Mesenchymal stem cell (in vitro differentiated cells and primary cell): Measurements from ENCODE around the gene HSPB2.

Experiments
- DNase-seq: peaks from one replicate; pipeline ENCODE4 v3.0.0-alpha.2; 2013
- H2AFZ ChIP-seq: one replicate; pipeline ENCODE4 v1.6.1; 2013; ENCODE audit warnings: low read depth, mild to moderate bottlenecking, control low read depth, inconsistent platforms, low read length, moderate library complexity
- H2AK5ac ChIP-seq: 2 replicates; pipeline ENCODE4 v1.6.1; 2013; ENCODE audit warnings: low read length, moderate library complexity, mild to moderate bottlenecking, inconsistent platforms; ENCODE audit not compliant: severe bottlenecking
- H2BK120ac ChIP-seq: one replicate; pipeline ENCODE4 v1.6.1; 2013; ENCODE audit warnings: low read depth, mild to moderate bottlenecking, inconsistent platforms, low read length, moderate library complexity
- H2BK12ac ChIP-seq, 2 experiments: one replicate each; pipeline ENCODE4 v1.6.1; 2013; ENCODE audit warnings: inconsistent platforms in 2 of 2, low read length in 2 of 2, mild to moderate bottlenecking in 2 of 2, moderate library complexity in 2 of 2, control low read depth in 1 of 2
- H2BK15ac ChIP-seq: one replicate; pipeline ENCODE4 v1.6.1; 2013; ENCODE audit warnings: mild to moderate bottlenecking, low read depth, inconsistent platforms; ENCODE audit not compliant: poor library complexity, severe bottlenecking
- H2BK5ac ChIP-seq: 2 replicates; pipeline ENCODE4 v1.6.1; 2013; ENCODE audit warnings: low read depth, mild to moderate bottlenecking, low read length, control low read depth, inconsistent platforms; ENCODE audit not compliant: poor library complexity, severe bottlenecking
- H3K14ac ChIP-seq, 2 experiments: one replicate each; pipeline ENCODE4 v1.6.1; 2013; ENCODE audit warnings: inconsistent platforms in 2 of 2, low read length in 2 of 2, control low read depth in 1 of 2, mild to moderate bottlenecking in 1 of 2, moderate library complexity in 1 of 2
- H3K18ac ChIP-seq, 2 experiments: one replicate each; pipeline ENCODE4 v1.6.1; 2013; ENCODE audit warnings: inconsistent platforms in 2 of 2, low read length in 2 of 2, control low read depth in 1 of 2, low read depth in 1 of 2, mild to moderate bottlenecking in 1 of 2
- H3K23ac ChIP-seq, 2 experiments: one replicate each; pipeline ENCODE4 v1.6.1; 2013; ENCODE audit warnings: inconsistent platforms in 2 of 2, low read length in 2 of 2, mild to moderate bottlenecking in 2 of 2, moderate library complexity in 2 of 2, control low read depth in 1 of 2
- H3K27ac ChIP-seq: 2 replicates; pipeline ENCODE4 v1.5.1; 2013; ENCODE audit warnings: mild to moderate bottlenecking, moderate library complexity, low read length, control low read depth, inconsistent platforms; ENCODE audit not compliant: poor library complexity, severe bottlenecking
- H3K27me3 ChIP-seq, 2 experiments: 2 replicates each; pipeline versions ENCODE4 v1.6.1 to v1.7.0; 2013; ENCODE audit warnings: low read length in 2 of 2, mild to moderate bottlenecking in 2 of 2, moderate library complexity in 2 of 2, control low read depth in 1 of 2, inconsistent platforms in 1 of 2; ENCODE audit not compliant: control insufficient read depth in 1 of 2, insufficient read depth in 1 of 2
- H3K36me3 ChIP-seq, 2 experiments: 2 replicates each; pipeline versions ENCODE4 v1.6.1 to v1.7.0; 2013; ENCODE audit warnings: low read length in 2 of 2, control low read depth in 1 of 2, inconsistent platforms in 1 of 2, low read depth in 1 of 2, mild to moderate bottlenecking in 1 of 2; ENCODE audit not compliant: insufficient read depth in 2 of 2, control insufficient read depth in 1 of 2
- H3K4ac ChIP-seq, 2 experiments: one replicate each; pipeline ENCODE4 v1.6.1; 2013; ENCODE audit warnings: inconsistent platforms in 2 of 2, low read length in 2 of 2, mild to moderate bottlenecking in 2 of 2, moderate library complexity in 2 of 2, control low read depth in 1 of 2, low read depth in 1 of 2
- H3K4me1 ChIP-seq: 2 replicates; pipeline ENCODE4 v1.6.1; 2013; ENCODE audit warnings: low read depth, low read length, control low read depth; ENCODE audit not compliant: control insufficient read depth, insufficient read depth
- H3K4me2 ChIP-seq: 2 replicates; pipeline ENCODE4 v1.6.1; 2013; ENCODE audit warnings: low read length, mild to moderate bottlenecking, inconsistent platforms; ENCODE audit not compliant: poor library complexity, severe bottlenecking
- H3K4me3 ChIP-seq, 2 experiments: 2 replicates each; pipeline versions ENCODE4 v1.5.1 to v1.7.0; 2013; ENCODE audit warnings: low read length in 2 of 2, mild to moderate bottlenecking in 2 of 2, control low read depth in 1 of 2, low read depth in 1 of 2; ENCODE audit not compliant: insufficient read depth in 1 of 2
- H3K79me1 ChIP-seq: replicated peaks from 2 replicates; pipeline ENCODE4 v1.6.1; 2013; ENCODE audit warnings: mild to moderate bottlenecking, control low read depth, low read length, inconsistent platforms; ENCODE audit not compliant: poor library complexity, severe bottlenecking
- H3K9ac ChIP-seq: 2 replicates; pipeline ENCODE4 v1.7.0; 2013; ENCODE audit warnings: mild to moderate bottlenecking, low read length, moderate library complexity
- H3K9me3 ChIP-seq: 2 replicates; pipeline ENCODE4 v1.7.0; 2013; ENCODE audit warnings: mild to moderate bottlenecking, low read length; ENCODE audit not compliant: control insufficient read depth
- H4K8ac ChIP-seq: one replicate; pipeline ENCODE4 v1.6.1; 2013; ENCODE audit warnings: inconsistent platforms, mild to moderate bottlenecking, low read length, moderate library complexity
- H4K91ac ChIP-seq: one replicate; pipeline ENCODE4 v1.6.1; 2013; ENCODE audit warnings: mild to moderate bottlenecking, low read length, inconsistent platforms
- WGBS: methylation state at CpG from one replicate; pipeline ENCODE4 v1.1.7; 2013; ENCODE audit warnings: mixed read lengths; 5-methylcytosine and 5-hydroxymethylcytosine counted together

Gene HSPB2

DNA sequence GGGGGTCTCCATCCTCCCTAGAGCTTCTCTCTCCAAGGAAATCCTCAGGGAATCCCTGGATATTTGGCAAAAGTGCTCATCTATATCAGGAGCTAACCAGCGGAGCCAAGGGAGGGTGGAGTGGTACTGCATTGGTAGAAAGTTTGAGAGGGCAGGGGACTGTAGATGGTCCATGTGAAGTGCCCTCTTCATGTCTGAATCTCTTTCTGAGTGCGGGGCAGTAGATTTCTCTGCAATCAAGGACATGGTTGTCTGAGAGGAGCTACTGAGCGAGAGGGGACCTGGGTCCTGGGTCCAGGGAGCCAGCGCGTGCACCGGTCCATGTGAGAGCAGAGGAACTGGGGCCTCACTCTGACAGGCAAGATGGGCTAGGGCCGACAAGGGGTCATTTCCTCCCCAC is 25.3 kb downstream of the HSPB2 start:
- H3K4me3 ChIP-seq, result peak overlapping the region in 1 of 2 experiments; percentile 81
- H3K27me3 ChIP-seq, result no peaks in the 10 kb centered on the region
- H2BK12ac ChIP-seq, result peak overlapping the region; percentile 72 to 83
- H3K27ac ChIP-seq, result peak overlapping the region; percentile 46
- peak overlapping the region; percentile 28 for H2AK5ac ChIP-seq
- peaks cover 23% of the 10 kb centered on the region for H3K4me1 ChIP-seq
- no peaks in the 10 kb centered on the region for H3K36me3 ChIP-seq
- WGBS, result 62% methylated on average over 7 of the region's 7 CpGs
- H2BK120ac ChIP-seq, result peak overlapping the region; percentile 71
- H3K4me2 ChIP-seq, result peak overlapping the region; percentile 64
- DNase-seq, result peak; percentile 35
- peaks cover 16% of the 10 kb centered on the region for H3K79me1 ChIP-seq
- H3K23ac ChIP-seq, result peak overlapping the region in 1 of 2 experiments; percentile 23
- peak overlapping the region; percentile 74 for H2BK5ac ChIP-seq
- no peaks in the 10 kb centered on the region for H3K9me3 ChIP-seq
- peak overlapping the region; percentile 52 to 92 for H3K18ac ChIP-seq
- peak overlapping the region in 1 of 2 experiments; percentile 79 for H3K14ac ChIP-seq
- H2BK15ac ChIP-seq, result no peak overlapping the region
- peak overlapping the region; percentile 77 for H3K9ac ChIP-seq
- H2AFZ ChIP-seq, result peak overlapping the region; percentile 15
- peak overlapping the region; percentile 92 for H4K91ac ChIP-seq
- H3K4ac ChIP-seq, result peak overlapping the region; percentile 59 to 81
- peak overlapping the region; percentile 76 for H4K8ac ChIP-seq

DNA sequence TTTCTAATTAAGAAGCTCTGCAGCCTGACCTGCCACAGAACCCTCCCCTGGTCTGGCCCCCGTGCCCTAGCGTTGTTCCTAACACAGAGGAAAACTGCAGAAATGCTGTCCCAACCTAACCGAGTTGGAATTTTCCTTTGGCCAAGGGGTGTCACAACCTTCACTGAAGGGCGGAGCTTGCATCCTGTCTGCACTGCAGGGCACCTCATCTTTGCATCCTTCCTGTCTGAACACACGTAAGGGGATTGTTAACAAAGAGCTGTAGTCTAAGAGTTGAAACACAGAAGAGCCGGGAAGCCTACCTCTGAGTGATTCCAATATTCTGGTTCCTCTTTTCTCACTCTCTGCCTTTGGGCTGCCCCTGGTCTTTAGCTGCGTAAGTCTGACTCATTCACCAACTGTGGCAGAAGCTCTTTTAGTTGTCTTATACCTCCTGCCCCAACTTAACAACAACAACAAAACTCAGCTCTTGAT is 26.2 kb downstream of the HSPB2 start:
- WGBS, result 24% methylated on average over 7 of the region's 7 CpGs
- no peak overlapping the region for H2BK12ac ChIP-seq

DNA sequence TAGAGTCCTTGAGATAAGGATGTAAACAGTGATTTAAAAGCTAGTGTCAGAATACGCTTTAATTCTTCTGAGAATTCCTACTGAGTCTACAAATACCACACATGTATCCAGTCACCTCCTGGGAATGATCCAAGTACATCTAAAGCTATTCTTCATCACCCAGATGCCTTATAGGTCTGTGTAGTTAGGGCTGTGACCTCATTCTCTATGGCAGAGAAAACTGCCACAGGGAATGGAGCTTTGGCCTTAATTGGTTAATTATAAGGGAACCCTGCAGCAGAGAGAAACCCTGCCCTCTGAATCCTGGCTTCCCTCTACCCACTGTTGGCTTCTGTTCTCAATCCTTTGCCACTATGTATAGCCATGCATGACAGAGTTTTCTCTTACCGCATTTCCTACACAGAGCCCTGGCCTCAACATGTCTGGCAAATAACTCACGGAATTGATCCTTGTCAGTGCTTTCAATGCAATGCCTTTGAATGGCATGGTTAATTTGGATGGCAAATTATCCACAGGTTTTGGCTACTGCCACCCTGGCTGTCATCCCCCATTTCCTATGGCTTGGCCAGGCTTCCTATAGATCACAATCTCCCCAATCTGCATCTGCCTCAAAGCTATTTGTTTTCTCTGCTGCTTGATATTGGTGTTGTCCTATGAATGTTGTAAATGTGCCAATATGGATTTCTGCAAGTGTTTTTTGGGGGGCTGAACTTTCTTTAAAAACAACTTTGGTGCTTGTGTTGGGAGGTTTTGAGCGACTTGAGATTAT is 27.5 kb downstream of the HSPB2 start:
- Histone ChIP-seq H4K8ac (no peak overlapping the region), H3K4me2 (no peak overlapping the region), H3K27me3 (no peaks in the 10 kb centered on the region), H3K4me3 (no peak overlapping the region), H3K79me1 (peaks cover 16% of the 10 kb centered on the region), H3K36me3 (no peaks in the 10 kb centered on the region), H2BK15ac (no peak overlapping the region), H2BK12ac (no peak overlapping the region), H3K4me1 (peaks cover 19% of the 10 kb centered on the region), H3K9ac (peak overlapping the region; percentile 77), H3K9me3 (no peaks in the 10 kb centered on the region), H3K18ac (no peak overlapping the region), H2AK5ac (peak overlapping the region; percentile 50), H4K91ac (no peak overlapping the region), H2BK5ac (no peak overlapping the region), H2BK120ac (no peak overlapping the region), H3K27ac (peak overlapping the region; percentile 78), H3K14ac (no peak overlapping the region), H2AFZ (no peak overlapping the region), H3K4ac (no peak overlapping the region), H3K23ac (no peak overlapping the region)
- 88% methylated on average over 2 of the region's 4 CpGs for WGBS
- DNase-seq, result peak; percentile 76

More for the DNA sequence above, 26.2 kb downstream of the HSPB2 start:
- H3K4me3 ChIP-seq, result peak overlapping the region in 1 of 2 experiments; percentile 81
- no peak overlapping the region for H2BK15ac ChIP-seq
- peak overlapping the region; percentile 15 for H2BK5ac ChIP-seq
- H3K79me1 ChIP-seq, result peaks cover 16% of the 10 kb centered on the region
- peak; percentile 81 for DNase-seq
- H2AFZ ChIP-seq, result no peak overlapping the region
- peak overlapping the region; percentile 27 for H4K8ac ChIP-seq
- H3K4me1 ChIP-seq, result peaks cover 21% of the 10 kb centered on the region
- peak overlapping the region; percentile 5 for H2AK5ac ChIP-seq
- no peak overlapping the region for H4K91ac ChIP-seq
- H3K14ac ChIP-seq, result no peak overlapping the region
- H3K27me3 ChIP-seq, result no peaks in the 10 kb centered on the region
- no peaks in the 10 kb centered on the region for H3K36me3 ChIP-seq
- peak overlapping the region; percentile 77 for H3K9ac ChIP-seq
- H3K27ac ChIP-seq, result peak overlapping the region; percentile 46
- H3K23ac ChIP-seq, result no peak overlapping the region
- H3K18ac ChIP-seq, result peak overlapping the region in 1 of 2 experiments; percentile 50
- peak overlapping the region; percentile 26 for H3K4me2 ChIP-seq
- peak overlapping the region; percentile 55 for H2BK120ac ChIP-seq
- H3K9me3 ChIP-seq, result no peaks in the 10 kb centered on the region
- H3K4ac ChIP-seq, result no peak overlapping the region

GRCh38 chr11:111941963-111942362 is 29.4 kb downstream of the HSPB2 start:
- WGBS, result 93% methylated on average over 5 of the region's 5 CpGs
- H4K91ac ChIP-seq, result no peak overlapping the region
- H2BK5ac ChIP-seq, result no peak overlapping the region
- H2BK12ac ChIP-seq, result no peak overlapping the region
- H3K4ac ChIP-seq, result no peak overlapping the region
- no peaks in the 10 kb centered on the region for H3K9me3 ChIP-seq
- no peak for DNase-seq
- H3K27me3 ChIP-seq, result no peaks in the 10 kb centered on the region
- no peaks in the 10 kb centered on the region for H3K36me3 ChIP-seq
- no peak overlapping the region for H3K14ac ChIP-seq
- no peak overlapping the region for H2BK15ac ChIP-seq
- H3K9ac ChIP-seq, result no peak overlapping the region
- H3K4me3 ChIP-seq, result no peak overlapping the region
- no peak overlapping the region for H3K23ac ChIP-seq
- no peak overlapping the region for H3K27ac ChIP-seq
- no peak overlapping the region for H4K8ac ChIP-seq
- no peak overlapping the region for H2BK120ac ChIP-seq
- no peak overlapping the region for H2AFZ ChIP-seq
- no peak overlapping the region for H3K4me2 ChIP-seq
- no peak overlapping the region for H3K18ac ChIP-seq
- H3K4me1 ChIP-seq, result peaks cover 17% of the 10 kb centered on the region
- peaks cover 21% of the 10 kb centered on the region for H3K79me1 ChIP-seq
- peak overlapping the region; percentile 38 for H2AK5ac ChIP-seq
